ENCODE results near the gene SLC44A1. TPM values are rescaled to one million over a fixed set of nuclear protein-coding genes. Genes with fewer than 3 reads are reported as not detected.

Gene SLC44A1
- total RNA-seq, 2 experiments from 2014 or later = 26.6 to 71.6 TPM

DNA sequence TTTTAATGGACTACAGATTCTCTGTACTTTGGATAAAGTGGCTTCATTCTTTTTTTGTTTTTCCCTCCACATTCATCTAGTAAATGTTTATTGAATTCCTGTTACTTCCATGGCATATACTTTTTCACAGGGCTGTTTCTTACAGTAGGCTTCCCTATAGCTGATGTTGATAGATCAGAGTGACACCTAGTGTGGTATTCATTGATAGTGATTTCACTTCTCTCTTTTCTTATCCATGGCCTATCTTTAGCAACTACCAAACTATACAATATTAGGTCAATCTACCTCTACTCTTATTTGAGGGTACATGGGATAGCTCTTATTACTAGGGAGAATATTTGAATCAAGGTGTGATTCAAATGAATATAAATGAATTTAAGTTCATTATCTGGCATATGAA is 239.2 kb downstream of the SLC44A1 start:
- no TSS peak for BruUV-seq (replicated peaks)

DNA sequence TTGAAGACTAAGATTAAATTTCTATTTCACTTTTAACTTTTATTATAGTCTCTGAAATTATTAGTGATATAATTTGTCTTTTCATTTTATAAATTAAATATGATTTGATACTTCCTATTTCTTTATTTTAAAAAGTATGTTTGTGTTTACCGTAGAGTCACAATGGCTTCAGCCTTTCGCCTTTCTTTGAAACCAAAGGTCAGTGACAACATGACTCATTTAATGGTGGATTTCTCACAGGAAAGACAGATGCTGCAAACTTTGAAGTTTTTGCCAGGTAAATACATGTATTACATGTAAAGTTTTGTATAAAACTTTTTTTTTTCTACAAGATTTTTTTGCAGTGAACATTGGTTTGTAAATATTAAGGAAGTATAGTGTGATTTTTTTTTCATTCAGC is 239.8 kb downstream of the SLC44A1 start:
- Histone ChIP-seq H3K79me2 (ENCODE audit: insufficient read depth, low read depth, low read length) (no peaks in the 10 kb centered on the region), H4K20me1 (ENCODE audit: insufficient read depth, low read length) (no peaks in the 10 kb centered on the region)
- POLR2A ChIA-PET = interaction anchor here (0.7 to 1.3 kb wide), 2 partner anchors 12 to 98 kb away, joined by 3 read pairs; no protein-coding TSS in a partner anchor

More for the DNA sequence above, 239.2 kb downstream of the SLC44A1 start:
- no peak for DNase-seq (ENCODE audit: low spot score)
- Histone ChIP-seq H2AFZ (ENCODE audit: low read length) (no peak overlapping the region), H4K20me1 (ENCODE audit: insufficient read depth, low read length) (no peaks in the 10 kb centered on the region), H3K4me2 (ENCODE audit: low read length) (no peak overlapping the region), H3K9me3 (ENCODE audit: low read length) (no peaks in the 10 kb centered on the region), H3K79me2 (ENCODE audit: insufficient read depth, low read depth, low read length) (no peaks in the 10 kb centered on the region), H3K4me3 (ENCODE audit: low read depth, low read length, poor library complexity, severe bottlenecking) (no peak overlapping the region), H3K36me3 (ENCODE audit: insufficient read depth, low read length) (no peaks in the 10 kb centered on the region), H3K9me2 (ENCODE audit: insufficient read depth, low read length) (no peaks in the 10 kb centered on the region), H3K27ac (ENCODE audit: low read depth, low read length, poor library complexity, severe bottlenecking) (no peak overlapping the region), H3K4me1 (ENCODE audit: insufficient read depth, low read length, poor library complexity, severe bottlenecking) (no peaks in the 10 kb centered on the region)
- ChIA-PET CTCF (ENCODE audit: unreplicated experiment) (no interaction called here), POLR2A (interaction anchor here (0.5 to 1.3 kb wide), 2 partner anchors 11 to 22 kb away, joined by 3 read pairs; no protein-coding TSS in a partner anchor)
- TF ChIP-seq, protein P1, sequence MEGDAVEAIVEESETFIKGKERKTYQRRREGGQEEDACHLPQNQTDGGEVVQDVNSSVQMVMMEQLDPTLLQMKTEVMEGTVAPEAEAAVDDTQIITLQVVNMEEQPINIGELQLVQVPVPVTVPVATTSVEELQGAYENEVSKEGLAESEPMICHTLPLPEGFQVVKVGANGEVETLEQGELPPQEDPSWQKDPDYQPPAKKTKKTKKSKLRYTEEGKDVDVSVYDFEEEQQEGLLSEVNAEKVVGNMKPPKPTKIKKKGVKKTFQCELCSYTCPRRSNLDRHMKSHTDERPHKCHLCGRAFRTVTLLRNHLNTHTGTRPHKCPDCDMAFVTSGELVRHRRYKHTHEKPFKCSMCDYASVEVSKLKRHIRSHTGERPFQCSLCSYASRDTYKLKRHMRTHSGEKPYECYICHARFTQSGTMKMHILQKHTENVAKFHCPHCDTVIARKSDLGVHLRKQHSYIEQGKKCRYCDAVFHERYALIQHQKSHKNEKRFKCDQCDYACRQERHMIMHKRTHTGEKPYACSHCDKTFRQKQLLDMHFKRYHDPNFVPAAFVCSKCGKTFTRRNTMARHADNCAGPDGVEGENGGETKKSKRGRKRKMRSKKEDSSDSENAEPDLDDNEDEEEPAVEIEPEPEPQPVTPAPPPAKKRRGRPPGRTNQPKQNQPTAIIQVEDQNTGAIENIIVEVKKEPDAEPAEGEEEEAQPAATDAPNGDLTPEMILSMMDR (conservative IDR thresholded peaks at IDR 0.05; ENCODE audit: low read length) = no peak
- TF ChIP-seq EZH2phosphoT487 (IDR thresholded peaks at IDR 0.05; ENCODE audit: borderline replicate concordance, low read depth, low read length) = no peak
- intact Hi-C loops (cut with micrococcal nuclease; ENCODE audit: unreplicated experiment) = no loop called here

DNA sequence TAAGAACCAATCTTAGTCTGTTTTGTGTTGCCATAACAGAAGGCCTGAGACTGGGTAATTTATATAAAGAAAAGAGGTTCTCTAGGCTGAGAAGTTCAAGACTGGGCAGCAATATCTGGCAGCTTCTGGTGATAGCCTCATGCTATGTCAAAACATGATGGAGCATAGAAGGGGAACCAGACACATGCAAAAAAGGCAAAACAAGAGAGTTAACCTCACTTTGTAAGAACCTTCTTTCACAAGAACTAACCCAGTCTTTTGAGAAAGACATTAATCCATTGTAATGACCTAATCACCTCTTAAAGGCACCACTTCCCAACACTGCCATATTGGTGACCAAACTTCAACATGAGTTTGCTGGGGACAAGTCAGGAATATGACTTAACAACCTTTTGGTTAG is 240.7 kb downstream of the SLC44A1 start:
- no peaks in the 10 kb centered on the region for H4K20me1 ChIP-seq (ENCODE audit: insufficient read depth, low read length)
- H3K4me1 ChIP-seq (ENCODE audit: insufficient read depth, low read length, poor library complexity, severe bottlenecking) = no peaks in the 10 kb centered on the region
- POLR2A ChIA-PET = interaction anchor here (0.7 kb wide), 1 partner anchor 98 kb away, joined by 3 read pairs; no protein-coding TSS in a partner anchor
- CTCF ChIA-PET (ENCODE audit: unreplicated experiment) = no interaction called here
- H3K9me2 ChIP-seq (ENCODE audit: insufficient read depth, low read length) = no peaks in the 10 kb centered on the region
- no TSS peak for BruUV-seq (replicated peaks)
- H3K4me3 ChIP-seq (ENCODE audit: low read depth, low read length, poor library complexity, severe bottlenecking) = no peak overlapping the region
- H3K79me2 ChIP-seq (ENCODE audit: insufficient read depth, low read depth, low read length) = no peaks in the 10 kb centered on the region
- H3K9me3 ChIP-seq (ENCODE audit: low read length) = no peaks in the 10 kb centered on the region
- H3K36me3 ChIP-seq (ENCODE audit: insufficient read depth, low read length) = no peaks in the 10 kb centered on the region
- intact Hi-C loops (cut with micrococcal nuclease; ENCODE audit: unreplicated experiment) = no loop called here
- TF ChIP-seq EZH2phosphoT487 (IDR thresholded peaks at IDR 0.05; ENCODE audit: borderline replicate concordance, low read depth, low read length) = no peak
- TF ChIP-seq, protein P1 (conservative IDR thresholded peaks at IDR 0.05; ENCODE audit: low read length) = no peak
- H3K4me2 ChIP-seq (ENCODE audit: low read length) = no peak overlapping the region
- no peak overlapping the region for H3K27ac ChIP-seq (ENCODE audit: low read depth, low read length, poor library complexity, severe bottlenecking)
- no peak for DNase-seq (ENCODE audit: low spot score)
- H2AFZ ChIP-seq (ENCODE audit: low read length) = no peak overlapping the region

More for the DNA sequence above, 239.8 kb downstream of the SLC44A1 start:
- CTCF ChIA-PET (ENCODE audit: unreplicated experiment) = no interaction called here
- Histone ChIP-seq H3K9me2 (ENCODE audit: insufficient read depth, low read length) (no peaks in the 10 kb centered on the region), H3K27ac (ENCODE audit: low read depth, low read length, poor library complexity, severe bottlenecking) (no peak overlapping the region), H2AFZ (ENCODE audit: low read length) (no peak overlapping the region), H3K9me3 (ENCODE audit: low read length) (no peaks in the 10 kb centered on the region), H3K4me2 (ENCODE audit: low read length) (no peak overlapping the region), H3K4me3 (ENCODE audit: low read depth, low read length, poor library complexity, severe bottlenecking) (no peak overlapping the region), H3K36me3 (ENCODE audit: insufficient read depth, low read length) (no peaks in the 10 kb centered on the region), H3K4me1 (ENCODE audit: insufficient read depth, low read length, poor library complexity, severe bottlenecking) (no peaks in the 10 kb centered on the region)
- intact Hi-C loops (cut with micrococcal nuclease; ENCODE audit: unreplicated experiment) = no loop called here
- no TSS peak for BruUV-seq (replicated peaks)
- no peak for DNase-seq (ENCODE audit: low spot score)
- TF ChIP-seq, protein P1 (conservative IDR thresholded peaks at IDR 0.05; ENCODE audit: low read length) = no peak
- no peak for TF ChIP-seq EZH2phosphoT487 (IDR thresholded peaks at IDR 0.05; ENCODE audit: borderline replicate concordance, low read depth, low read length)

Measured in OCI-LY7 (cell line).